ENCODE data around the gene LDLRAD4. TPM values are rescaled to one million over a fixed set of nuclear protein-coding genes. Genes with fewer than 3 reads are reported as not detected.

Gene LDLRAD4
- total RNA-seq, 2 experiments from 2014 or later = 28.4 to 30.1 TPM

- CTCF ChIA-PET = interaction anchor here (0.6 kb wide), 1 partner anchor 248 kb away, joined by 3 read pairs; no protein-coding TSS in a partner anchor
- Mint-ChIP-seq H3K9me3 (peaks cover 11% of the 10 kb centered on the region), H3K36me3 (peaks cover 3% of the 10 kb centered on the region), H3K4me3 (no peak overlapping the region), H3K4me1 (ENCODE audit: low read depth) (peaks cover 27% of the 10 kb centered on the region), H3K27ac (no peak overlapping the region), H3K27me3 (no peaks in the 10 kb centered on the region)
- intact Hi-C loops (cut with micrococcal nuclease) = no loop called here
- DNase-seq = no peak
- POLR2A ChIA-PET = no interaction called here
Measured at GRCh38 chr18:13309748-13310670, 91.4 kb downstream of the LDLRAD4 start.

DNA sequence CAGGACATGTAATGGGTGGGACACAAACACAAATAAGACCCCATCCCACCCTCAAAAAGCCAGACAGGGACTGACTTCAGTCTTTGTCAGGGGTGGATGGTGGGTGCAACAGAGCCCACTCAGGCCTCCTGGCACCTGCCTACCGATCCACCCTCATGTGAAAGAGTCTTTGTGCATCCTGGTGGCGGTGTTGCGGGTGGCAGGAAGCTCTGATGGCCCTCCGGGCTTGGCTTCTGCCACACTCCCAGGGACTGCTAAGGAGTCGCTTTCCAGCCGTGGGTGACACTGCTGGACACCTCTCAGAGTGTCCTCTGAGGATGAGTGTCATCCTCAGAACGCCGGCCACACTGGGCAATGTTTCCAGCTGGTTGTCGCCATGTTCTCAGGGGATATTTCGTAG, 92.6 kb downstream of the LDLRAD4 start:
- no peak for DNase-seq
- intact Hi-C loops (cut with micrococcal nuclease) = no loop called here
- ChIA-PET CTCF (interaction anchor here (0.9 kb wide), 1 partner anchor 10 kb away, joined by 3 read pairs; no protein-coding TSS in a partner anchor), POLR2A (no interaction called here)
- Mint-ChIP-seq H3K9me3 (peaks cover 17% of the 10 kb centered on the region), H3K4me3 (no peak overlapping the region), H3K4me1 (ENCODE audit: low read depth) (peaks cover 27% of the 10 kb centered on the region), H3K27me3 (no peaks in the 10 kb centered on the region), H3K36me3 (peaks cover 11% of the 10 kb centered on the region), H3K27ac (no peak overlapping the region)

DNA sequence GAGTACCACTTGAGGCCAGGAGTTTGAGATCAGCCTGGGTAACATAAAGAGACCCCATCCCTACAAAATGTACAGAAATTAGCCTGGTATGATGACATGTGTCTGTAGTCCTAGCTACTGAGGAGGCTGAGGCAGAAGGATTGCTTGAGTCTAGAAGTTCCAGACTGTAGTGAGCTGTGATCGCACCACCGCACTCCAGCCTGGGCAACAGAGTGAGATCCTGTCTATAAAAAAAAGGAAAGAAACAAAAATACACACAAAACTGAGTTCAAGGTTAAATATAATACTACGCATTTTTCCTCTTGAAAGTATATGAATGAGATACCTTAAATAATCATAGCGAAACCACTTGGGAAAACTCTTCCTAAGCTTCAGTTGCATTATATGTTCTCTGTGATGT, 94.0 kb downstream of the LDLRAD4 start:
- intact Hi-C loops (cut with micrococcal nuclease) = no loop called here
- Mint-ChIP-seq H3K4me1 (ENCODE audit: low read depth) (peaks cover 27% of the 10 kb centered on the region), H3K4me3 (no peak overlapping the region), H3K27me3 (no peaks in the 10 kb centered on the region), H3K9me3 (peaks cover 22% of the 10 kb centered on the region), H3K36me3 (peaks cover 15% of the 10 kb centered on the region), H3K27ac (no peak overlapping the region)
- no peak for DNase-seq
- CTCF ChIA-PET = no interaction called here
- POLR2A ChIA-PET = no interaction called here

GRCh38 chr18:13313006-13313686, 94.6 kb downstream of the LDLRAD4 start:
- intact Hi-C loops (cut with micrococcal nuclease) = no loop called here
- peaks cover 15% of the 10 kb centered on the region for H3K36me3 Mint-ChIP-seq
- DNase-seq = peak; percentile 36
- H3K9me3 Mint-ChIP-seq = peaks cover 22% of the 10 kb centered on the region
- ChIA-PET POLR2A (no interaction called here), CTCF (no interaction called here)
- no peak overlapping the region for H3K4me3 Mint-ChIP-seq
- H3K27me3 Mint-ChIP-seq = no peaks in the 10 kb centered on the region
- no peak overlapping the region for H3K27ac Mint-ChIP-seq
- H3K4me1 Mint-ChIP-seq (ENCODE audit: low read depth) = peaks cover 24% of the 10 kb centered on the region

DNA sequence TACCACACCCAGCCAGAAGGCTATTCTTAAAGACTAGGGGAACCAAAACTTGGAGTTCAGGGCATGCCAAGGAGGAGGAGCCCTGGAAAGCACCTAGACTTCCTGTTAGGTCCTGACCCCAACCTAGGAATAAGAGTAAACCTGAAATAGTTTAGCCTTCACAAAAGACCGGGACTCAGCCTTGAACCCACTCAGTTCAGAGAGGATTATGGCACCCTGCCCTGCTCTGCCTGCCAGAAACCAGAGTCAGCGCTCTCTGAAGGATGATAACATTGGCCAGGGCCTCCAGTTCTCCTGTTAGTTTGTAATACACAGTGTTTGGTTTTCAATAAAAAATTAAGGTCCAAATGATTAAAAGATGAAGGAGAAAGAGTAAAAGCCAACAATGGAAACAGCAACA, 96.4 kb downstream of the LDLRAD4 start:
- H3K9me3 Mint-ChIP-seq = peaks cover 22% of the 10 kb centered on the region
- H3K4me1 Mint-ChIP-seq (ENCODE audit: low read depth) = peaks cover 20% of the 10 kb centered on the region
- DNase-seq = no peak
- peaks cover 15% of the 10 kb centered on the region for H3K36me3 Mint-ChIP-seq
- no peak overlapping the region for H3K4me3 Mint-ChIP-seq
- no peaks in the 10 kb centered on the region for H3K27me3 Mint-ChIP-seq
- POLR2A ChIA-PET = no interaction called here
- intact Hi-C loops (cut with micrococcal nuclease) = no loop called here
- CTCF ChIA-PET = no interaction called here
- no peak overlapping the region for H3K27ac Mint-ChIP-seq

DNA sequence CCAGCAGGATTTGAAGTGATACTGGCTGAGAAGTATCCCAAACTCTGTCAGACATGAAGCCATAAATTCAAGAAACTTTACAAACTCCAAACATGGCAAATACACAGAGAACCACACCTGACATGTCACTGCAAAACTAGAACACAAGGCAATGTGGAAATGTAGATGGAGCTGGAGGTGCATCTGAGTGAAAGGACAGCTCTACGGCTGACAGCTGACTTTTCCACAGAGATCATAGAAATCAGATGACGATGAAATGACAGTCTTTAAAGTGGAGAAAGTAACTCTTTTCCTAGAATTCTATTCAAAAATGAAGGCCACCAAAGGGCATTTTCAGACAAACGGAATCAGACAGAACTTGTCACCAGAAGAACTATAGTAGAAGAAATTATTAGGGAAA, 97.5 kb downstream of the LDLRAD4 start:
- no peaks in the 10 kb centered on the region for H3K27me3 Mint-ChIP-seq
- intact Hi-C loops (cut with micrococcal nuclease) = no loop called here
- peaks cover 20% of the 10 kb centered on the region for H3K4me1 Mint-ChIP-seq (ENCODE audit: low read depth)
- no peak overlapping the region for H3K27ac Mint-ChIP-seq
- peaks cover 15% of the 10 kb centered on the region for H3K36me3 Mint-ChIP-seq
- DNase-seq = no peak
- POLR2A ChIA-PET = no interaction called here
- no peak overlapping the region for H3K4me3 Mint-ChIP-seq
- peaks cover 22% of the 10 kb centered on the region for H3K9me3 Mint-ChIP-seq
- CTCF ChIA-PET = no interaction called here

DNA sequence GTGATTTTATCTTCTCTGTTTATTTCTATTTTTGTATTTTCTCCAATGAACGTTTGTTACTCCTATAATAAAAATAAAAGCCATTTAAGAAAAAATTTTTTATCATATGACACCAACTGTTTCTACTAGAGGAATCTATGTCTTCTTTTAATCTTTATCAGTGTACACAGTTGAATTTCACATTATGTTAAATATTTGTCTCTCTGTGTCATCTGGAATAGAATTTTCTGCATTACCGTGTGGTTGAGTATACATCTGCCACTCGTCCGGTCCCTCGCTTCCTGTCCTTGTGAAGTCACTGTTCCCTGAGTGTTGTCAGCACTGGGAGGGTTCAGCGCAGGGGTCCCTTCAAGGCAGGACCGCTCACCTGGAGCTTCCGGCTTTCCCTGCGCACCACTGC, 99.2 kb downstream of the LDLRAD4 start:
- DNase-seq = no peak
- H3K36me3 Mint-ChIP-seq = peaks cover 15% of the 10 kb centered on the region
- intact Hi-C loops (cut with micrococcal nuclease) = no loop called here
- H3K9me3 Mint-ChIP-seq = peaks cover 22% of the 10 kb centered on the region
- no peak overlapping the region for H3K4me3 Mint-ChIP-seq
- H3K4me1 Mint-ChIP-seq (ENCODE audit: low read depth) = peaks cover 16% of the 10 kb centered on the region
- H3K27ac Mint-ChIP-seq = no peak overlapping the region
- CTCF ChIA-PET = no interaction called here
- POLR2A ChIA-PET = no interaction called here
- H3K27me3 Mint-ChIP-seq = no peaks in the 10 kb centered on the region

GRCh38 chr18:13318731-13319501, 100.4 kb downstream of the LDLRAD4 start:
- Mint-ChIP-seq H3K4me3 (no peak overlapping the region), H3K27me3 (no peaks in the 10 kb centered on the region), H3K36me3 (peaks cover 15% of the 10 kb centered on the region), H3K9me3 (peaks cover 22% of the 10 kb centered on the region), H3K27ac (no peak overlapping the region), H3K4me1 (ENCODE audit: low read depth) (peaks cover 5% of the 10 kb centered on the region)
- CTCF ChIA-PET = interaction anchor here (1.2 kb wide), 1 partner anchor 103 kb away, joined by 3 read pairs; no protein-coding TSS in a partner anchor
- peak; percentile 32 for DNase-seq
- intact Hi-C loops (cut with micrococcal nuclease) = no loop called here
- POLR2A ChIA-PET = interaction anchor here (1.1 kb wide), 1 partner anchor 58 kb away, joined by 3 read pairs; no protein-coding TSS in a partner anchor

DNA sequence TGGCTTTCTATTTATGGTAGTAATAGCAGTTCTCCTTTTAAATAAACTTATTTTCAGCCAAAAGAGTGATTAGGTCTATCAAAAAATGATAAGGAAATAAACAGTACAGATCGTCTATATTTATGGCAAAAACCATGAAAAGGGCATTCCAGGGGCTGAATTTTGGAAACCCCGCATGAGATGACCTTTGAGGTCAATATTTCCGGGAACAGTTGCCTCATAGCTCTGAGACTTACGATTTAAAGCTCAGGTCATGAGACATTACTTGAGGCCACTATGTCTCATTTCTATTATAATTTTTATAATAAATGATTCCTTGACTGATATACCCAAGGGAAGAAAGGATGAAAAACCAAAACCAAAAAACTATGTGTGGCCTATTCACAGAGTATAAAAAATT, 101.1 kb downstream of the LDLRAD4 start:
- intact Hi-C loops (cut with micrococcal nuclease) = no loop called here
- ChIA-PET POLR2A (no interaction called here), CTCF (interaction anchor here (1.2 kb wide), 1 partner anchor 104 kb away, joined by 3 read pairs; no protein-coding TSS in a partner anchor)
- H3K27ac Mint-ChIP-seq = no peak overlapping the region
- no peak overlapping the region for H3K4me3 Mint-ChIP-seq
- peaks cover 4% of the 10 kb centered on the region for H3K4me1 Mint-ChIP-seq (ENCODE audit: low read depth)
- H3K36me3 Mint-ChIP-seq = peaks cover 12% of the 10 kb centered on the region
- no peaks in the 10 kb centered on the region for H3K27me3 Mint-ChIP-seq
- DNase-seq = no peak
- H3K9me3 Mint-ChIP-seq = peaks cover 18% of the 10 kb centered on the region

- Mint-ChIP-seq H3K27ac (no peak overlapping the region), H3K27me3 (no peaks in the 10 kb centered on the region), H3K4me3 (no peak overlapping the region), H3K9me3 (peaks cover 14% of the 10 kb centered on the region), H3K36me3 (peaks cover 11% of the 10 kb centered on the region), H3K4me1 (ENCODE audit: low read depth) (peaks cover 4% of the 10 kb centered on the region)
- no peak for DNase-seq
- intact Hi-C loops (cut with micrococcal nuclease) = no loop called here
- CTCF ChIA-PET = no interaction called here
- POLR2A ChIA-PET = no interaction called here
Measured at GRCh38 chr18:13320096-13320495, 101.5 kb downstream of the LDLRAD4 start.

- no peaks in the 10 kb centered on the region for H3K27me3 Mint-ChIP-seq
- ChIA-PET POLR2A (no interaction called here), CTCF (interaction anchor here (1.0 to 1.1 kb wide), 2 partner anchors 10 to 54 kb away, joined by 3 to 4 read pairs; no protein-coding TSS in a partner anchor)
- H3K27ac Mint-ChIP-seq = no peak overlapping the region
- H3K9me3 Mint-ChIP-seq = peaks cover 8% of the 10 kb centered on the region
- H3K4me3 Mint-ChIP-seq = no peak overlapping the region
- intact Hi-C loops (cut with micrococcal nuclease) = no loop called here
- DNase-seq = no peak
- peaks cover 4% of the 10 kb centered on the region for H3K4me1 Mint-ChIP-seq (ENCODE audit: low read depth)
- peaks cover 6% of the 10 kb centered on the region for H3K36me3 Mint-ChIP-seq
Measured at GRCh38 chr18:13320891-13321425, 102.4 kb downstream of the LDLRAD4 start.

- Mint-ChIP-seq H3K4me3 (no peak overlapping the region), H3K36me3 (no peaks in the 10 kb centered on the region), H3K4me1 (ENCODE audit: low read depth) (peaks cover 4% of the 10 kb centered on the region), H3K27ac (no peak overlapping the region), H3K27me3 (no peaks in the 10 kb centered on the region), H3K9me3 (no peaks in the 10 kb centered on the region)
- intact Hi-C loops (cut with micrococcal nuclease) = no loop called here
- DNase-seq = no peak
- POLR2A ChIA-PET = interaction anchor here (0.6 kb wide), 1 partner anchor 405 kb away, joined by 4 read pairs; no protein-coding TSS in a partner anchor
- CTCF ChIA-PET = interaction anchor here (1.0 to 1.1 kb wide), 2 partner anchors 11 to 53 kb away, joined by 3 to 4 read pairs; no protein-coding TSS in a partner anchor
Measured at GRCh38 chr18:13321923-13322322, 103.4 kb downstream of the LDLRAD4 start.
